Astrocyte (in vitro differentiated cells and primary cell): ENCODE results near the gene CATSPERZ. TPM values are rescaled to one million over a fixed set of nuclear protein-coding genes. Genes with fewer than 3 reads are reported as not detected.

ENCODE experiments used
- DNase-seq: peaks from one replicate; pipeline ENCODE4 v3.0.0-alpha.2; 2010; ENCODE audit warnings: low read depth
- FAIRE-seq: peaks from 2 replicates; lab custom pipeline; 2011; peaks lifted over from hg19 to GRCh38; lab: Jason Lieb, UNC
- H2AFZ ChIP-seq: 2 replicates; pipeline ENCODE4 v1.6.0; 2012; ENCODE audit warnings: low read depth, low read length, inconsistent platforms
- H3K27ac ChIP-seq: 2 replicates; pipeline ENCODE4 v1.5.1; 2011; ENCODE audit warnings: low read depth, low read length, inconsistent platforms
- H3K27me3 ChIP-seq: 2 replicates; pipeline ENCODE4 v1.6.0; 2011; ENCODE audit warnings: low read length, inconsistent platforms; ENCODE audit not compliant: insufficient read depth
- H3K36me3 ChIP-seq: 2 replicates; pipeline ENCODE4 v1.5.1; 2011; ENCODE audit warnings: low read length, inconsistent platforms; ENCODE audit not compliant: insufficient read depth
- H3K4me1 ChIP-seq: 2 replicates; pipeline ENCODE4 v1.5.1; 2011; ENCODE audit warnings: low read length, inconsistent platforms; ENCODE audit not compliant: insufficient read depth
- H3K4me2 ChIP-seq: 2 replicates; pipeline ENCODE4 v1.6.0; 2012; ENCODE audit warnings: low read length, inconsistent platforms
- H3K4me3 ChIP-seq: 2 replicates; pipeline ENCODE4 v1.5.1; 2011; ENCODE audit warnings: low read depth, mild to moderate bottlenecking, low read length, inconsistent platforms; ENCODE audit not compliant: insufficient read depth
- H3K79me2 ChIP-seq: 2 replicates; pipeline ENCODE4 v1.6.0; 2012; ENCODE audit warnings: mild to moderate bottlenecking, low read length, inconsistent platforms; ENCODE audit not compliant: insufficient read depth
- H3K9ac ChIP-seq: 2 replicates; pipeline ENCODE4 v1.6.0; 2012; ENCODE audit warnings: mild to moderate bottlenecking, low read length, inconsistent platforms
- H3K9me3 ChIP-seq: 2 replicates; pipeline ENCODE4 v1.5.1; 2012; ENCODE audit warnings: low read depth, mild to moderate bottlenecking, low read length, inconsistent platforms; ENCODE audit not compliant: insufficient read depth
- H4K20me1 ChIP-seq: 2 replicates; pipeline ENCODE4 v1.6.0; 2012; ENCODE audit warnings: low read length, inconsistent platforms; ENCODE audit not compliant: insufficient read depth
- H3K27ac Mint-ChIP-seq: one replicate; pipeline ENCODE4 v1.8.0; 2021; ENCODE audit warnings: mild to moderate bottlenecking, mixed read lengths; ENCODE audit not compliant: unreplicated experiment
- H3K27me3 Mint-ChIP-seq: one replicate; pipeline ENCODE4 v1.8.0; 2021; ENCODE audit warnings: low read depth, mixed read lengths; ENCODE audit not compliant: unreplicated experiment
- H3K36me3 Mint-ChIP-seq: one replicate; pipeline ENCODE4 v1.8.0; 2021; ENCODE audit warnings: low read depth, mixed read lengths; ENCODE audit not compliant: unreplicated experiment
- H3K4me1 Mint-ChIP-seq: one replicate; pipeline ENCODE4 v1.8.0; 2021; ENCODE audit warnings: low read depth, mixed read lengths; ENCODE audit not compliant: unreplicated experiment
- H3K4me3 Mint-ChIP-seq: one replicate; pipeline ENCODE4 v1.8.0; 2021; ENCODE audit warnings: mild to moderate bottlenecking, moderate library complexity, mixed read lengths; ENCODE audit not compliant: unreplicated experiment
- H3K9me3 Mint-ChIP-seq: one replicate; pipeline ENCODE4 v1.8.0; 2021; ENCODE audit warnings: mild to moderate bottlenecking, mixed read lengths; ENCODE audit not compliant: unreplicated experiment
- EZH2 ChIP-seq: IDR thresholded peaks from 2 replicates; pipeline ENCODE4 v1.6.1; 2012; ENCODE audit warnings: mild to moderate bottlenecking, low read length, inconsistent platforms; ENCODE audit not compliant: insufficient read depth
- total RNA-seq: library from RNA; stranded (reverse); gene quantifications from 2 replicates; pipeline ENCODE4 v1.2.1, GENCODE V29; 2021
- TF ChIP-seq, protein P1 (sequence below): IDR thresholded peaks from 2 replicates; pipeline ENCODE4 v1.5.1; 2011; ENCODE audit warnings: low read depth, mild to moderate bottlenecking, inconsistent platforms, low read length, moderate library complexity; ENCODE audit not compliant: insufficient read depth

The CATSPERZ gene
- total RNA-seq, 1 donor from 2014 or later: not detected

DNA sequence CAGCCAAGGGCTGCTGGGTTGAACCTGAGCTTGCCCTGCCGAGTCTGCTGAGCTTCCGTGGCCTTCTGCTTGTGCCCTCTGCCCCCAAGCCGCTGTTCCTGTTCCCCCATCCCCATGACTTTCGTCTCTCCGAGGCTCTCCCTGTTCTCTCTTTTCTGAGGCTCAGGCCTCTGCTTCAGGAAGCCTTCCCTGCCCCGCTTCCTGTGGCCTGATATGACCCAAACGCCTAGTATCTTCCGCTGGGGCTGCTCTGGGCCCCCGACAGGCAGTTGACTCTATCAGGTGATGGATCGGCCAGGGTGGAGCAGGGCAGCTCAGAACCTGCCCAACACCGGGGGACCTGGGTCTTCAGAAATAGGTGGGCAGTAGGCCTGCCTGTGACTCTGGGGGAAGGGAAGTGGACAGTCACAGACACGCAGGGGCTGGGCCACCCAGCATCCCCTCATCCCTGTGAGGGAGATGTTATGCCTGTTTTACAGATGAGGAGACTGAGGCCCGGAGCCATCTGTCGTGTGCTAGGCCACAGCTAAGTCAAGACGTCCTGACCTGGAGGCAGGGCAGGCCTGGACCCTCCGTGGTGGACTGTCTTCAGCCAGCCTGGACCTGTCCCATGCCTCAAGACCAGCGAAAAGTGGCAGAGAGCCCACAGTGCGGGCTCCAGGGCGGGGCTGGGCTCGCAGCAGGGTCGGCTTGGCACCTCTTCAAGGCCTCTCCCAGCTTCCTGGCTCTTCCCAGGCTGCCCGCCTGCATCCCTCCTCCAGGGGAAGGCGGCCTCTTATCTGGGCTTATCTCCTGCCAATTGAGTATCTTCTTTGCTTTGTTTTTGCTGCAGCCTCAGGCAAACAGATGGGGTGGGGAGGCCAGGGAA is 31.9 kb upstream of the CATSPERZ start:
- H3K4me2 ChIP-seq: peak overlapping the region; percentile 89
- TF ChIP-seq, protein P1, sequence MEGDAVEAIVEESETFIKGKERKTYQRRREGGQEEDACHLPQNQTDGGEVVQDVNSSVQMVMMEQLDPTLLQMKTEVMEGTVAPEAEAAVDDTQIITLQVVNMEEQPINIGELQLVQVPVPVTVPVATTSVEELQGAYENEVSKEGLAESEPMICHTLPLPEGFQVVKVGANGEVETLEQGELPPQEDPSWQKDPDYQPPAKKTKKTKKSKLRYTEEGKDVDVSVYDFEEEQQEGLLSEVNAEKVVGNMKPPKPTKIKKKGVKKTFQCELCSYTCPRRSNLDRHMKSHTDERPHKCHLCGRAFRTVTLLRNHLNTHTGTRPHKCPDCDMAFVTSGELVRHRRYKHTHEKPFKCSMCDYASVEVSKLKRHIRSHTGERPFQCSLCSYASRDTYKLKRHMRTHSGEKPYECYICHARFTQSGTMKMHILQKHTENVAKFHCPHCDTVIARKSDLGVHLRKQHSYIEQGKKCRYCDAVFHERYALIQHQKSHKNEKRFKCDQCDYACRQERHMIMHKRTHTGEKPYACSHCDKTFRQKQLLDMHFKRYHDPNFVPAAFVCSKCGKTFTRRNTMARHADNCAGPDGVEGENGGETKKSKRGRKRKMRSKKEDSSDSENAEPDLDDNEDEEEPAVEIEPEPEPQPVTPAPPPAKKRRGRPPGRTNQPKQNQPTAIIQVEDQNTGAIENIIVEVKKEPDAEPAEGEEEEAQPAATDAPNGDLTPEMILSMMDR: no peak
- no peak for TF ChIP-seq EZH2
- peak; percentile 46 for DNase-seq
- peaks cover 36% of the 10 kb centered on the region for H3K4me1 ChIP-seq
- H3K4me3 ChIP-seq: no peak overlapping the region
- H3K27me3 Mint-ChIP-seq: no peaks in the 10 kb centered on the region
- peaks cover 17% of the 10 kb centered on the region for H3K4me1 Mint-ChIP-seq
- H3K36me3 ChIP-seq: peaks cover 8% of the 10 kb centered on the region
- no peaks in the 10 kb centered on the region for H3K27me3 ChIP-seq
- H3K27ac ChIP-seq: peak overlapping the region; percentile 80
- no peak overlapping the region for H2AFZ ChIP-seq
- no peaks in the 10 kb centered on the region for H3K9me3 Mint-ChIP-seq
- H3K9me3 ChIP-seq: no peaks in the 10 kb centered on the region
- no peak for FAIRE-seq
- H3K9ac ChIP-seq: peak overlapping the region; percentile 81
- peaks cover 18% of the 10 kb centered on the region for H4K20me1 ChIP-seq
- H3K79me2 ChIP-seq: peaks cover 5% of the 10 kb centered on the region
- H3K27ac Mint-ChIP-seq: peak overlapping the region; percentile 86
- H3K4me3 Mint-ChIP-seq: peak overlapping the region; percentile 87
- H3K36me3 Mint-ChIP-seq: peaks cover 2% of the 10 kb centered on the region

DNA sequence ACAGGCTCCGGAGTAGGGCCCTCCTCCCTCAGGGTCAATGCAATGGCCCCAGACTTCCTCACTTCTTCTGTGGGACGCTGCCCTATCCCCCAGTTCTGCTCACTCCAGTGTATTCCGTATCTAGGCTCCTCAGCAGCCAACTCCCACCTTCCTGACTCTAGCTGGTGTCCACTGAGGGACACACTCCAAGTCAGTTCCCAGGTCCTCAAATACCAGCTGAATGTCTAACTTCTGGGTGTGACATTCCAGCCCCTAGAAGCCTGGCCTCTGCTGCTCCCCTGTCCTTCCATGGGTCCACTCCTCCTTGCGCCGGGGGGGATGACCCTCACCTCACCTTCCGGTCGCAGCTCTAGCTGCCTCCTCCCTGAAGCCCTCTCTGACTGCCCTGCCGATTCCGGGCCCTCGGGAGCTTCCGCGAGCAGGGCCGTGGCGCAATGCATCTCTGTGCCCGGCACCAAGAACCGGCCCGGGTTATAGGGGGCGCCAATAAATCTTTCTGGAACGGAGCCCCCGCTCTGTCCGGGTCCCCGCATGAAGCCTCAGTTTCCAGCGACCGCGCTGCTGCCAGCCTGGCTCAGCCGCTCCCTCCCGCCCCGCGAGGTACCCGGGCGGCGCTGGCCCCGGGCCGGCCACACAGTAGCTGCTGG is 31.1 kb upstream of the CATSPERZ start:
- Mint-ChIP-seq H3K36me3 (peaks cover 2% of the 10 kb centered on the region), H3K27me3 (no peaks in the 10 kb centered on the region), H3K27ac (peak overlapping the region; percentile 64), H3K4me3 (peak overlapping the region; percentile 87), H3K4me1 (peaks cover 14% of the 10 kb centered on the region), H3K9me3 (no peaks in the 10 kb centered on the region)
- Histone ChIP-seq H3K36me3 (peaks cover 7% of the 10 kb centered on the region), H3K4me1 (peaks cover 30% of the 10 kb centered on the region), H2AFZ (peak overlapping the region; percentile 67), H3K79me2 (peaks cover 7% of the 10 kb centered on the region), H3K4me3 (peak overlapping the region; percentile 60), H4K20me1 (peaks cover 14% of the 10 kb centered on the region), H3K9ac (peak overlapping the region; percentile 81), H3K27ac (peak overlapping the region; percentile 80), H3K4me2 (peak overlapping the region; percentile 89), H3K27me3 (no peaks in the 10 kb centered on the region), H3K9me3 (no peaks in the 10 kb centered on the region)
- TF ChIP-seq, protein P1: no peak
- TF ChIP-seq EZH2: no peak
- no peak for FAIRE-seq
- DNase-seq: no peak
